CMK (cell line): ENCODE measurements around the gene RESF1.
"Not testable (repeated sequence)": the region's sequence is repeated elsewhere in the genome, so short reads cannot be mapped to it uniquely, and the experiment has no call there.

Experiments used
- DNase-seq: peaks from one replicate; pipeline ENCODE4 v3.0.0-alpha.2; 2010; ENCODE audit warnings: low read depth

The RESF1 gene

GRCh38 chr12:31959161-31959700, at the start of gene RESF1:
Gene RESF1 (plus strand): TSS chr12:31959415. CDS start chr12:31980956, 21,541 bp downstream.
- DNase-seq: peak; percentile 73

DNA sequence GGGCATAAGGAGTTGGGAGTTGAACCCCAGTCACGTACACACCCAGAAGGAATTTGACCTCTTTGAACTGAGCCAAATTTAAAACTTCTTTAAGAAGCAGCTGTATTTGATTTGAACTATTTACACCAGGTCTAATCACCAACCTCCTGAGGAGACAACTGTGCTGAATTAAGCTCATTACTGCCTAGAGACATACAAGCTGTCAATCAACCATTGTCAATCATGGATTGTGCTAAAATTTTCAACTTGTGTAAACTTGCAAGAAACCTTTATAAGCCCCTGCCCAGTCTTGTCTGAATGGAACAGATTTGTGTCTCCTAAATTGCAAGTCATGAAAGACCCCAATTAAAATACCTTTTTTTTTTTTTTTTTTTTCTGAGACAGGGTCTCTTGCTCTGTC, 44.3 kb upstream of the RESF1 start:
- DNase-seq: no peak

- no peak for DNase-seq
Observed at GRCh38 chr12:31915446-31915845, 43.8 kb upstream of the RESF1 start.

DNA sequence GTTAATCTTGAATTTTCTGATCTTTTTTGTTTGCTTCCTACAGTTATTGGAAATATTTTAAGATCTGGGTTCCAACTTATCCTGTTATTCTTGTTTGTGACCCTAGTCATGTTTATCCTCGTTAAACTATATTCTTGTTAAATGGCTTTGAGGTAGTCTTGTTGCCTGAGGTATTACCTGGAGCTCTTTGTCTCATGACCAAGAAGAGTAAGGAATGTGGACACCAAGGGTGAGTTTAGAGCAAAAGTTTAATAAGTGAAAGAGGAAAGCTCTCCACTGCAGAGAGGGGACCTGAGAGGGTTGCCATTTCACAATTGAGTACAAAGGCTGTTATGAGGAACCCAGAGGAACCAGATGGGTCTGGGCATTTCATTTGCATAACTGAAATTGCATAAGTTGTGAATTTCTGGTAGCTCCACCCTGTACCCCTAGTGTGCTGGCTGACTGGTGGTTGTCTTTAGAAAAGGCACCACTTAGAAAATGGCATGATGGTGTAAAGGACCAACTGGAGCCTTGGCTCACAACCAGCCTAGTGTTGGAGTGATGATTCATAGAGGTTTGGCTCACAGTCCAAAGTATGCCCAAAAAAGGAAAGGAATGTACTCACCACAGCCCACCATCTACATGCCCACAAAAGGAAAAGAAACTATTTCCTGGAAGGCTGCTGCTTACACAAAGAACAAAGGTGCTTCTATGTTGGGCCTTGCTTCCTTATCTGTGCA, 36.7 kb upstream of the RESF1 start:
- DNase-seq: no peak

GRCh38 chr12:31923063-31923412, 36.2 kb upstream of the RESF1 start:
- DNase-seq: peak; percentile 17

DNA sequence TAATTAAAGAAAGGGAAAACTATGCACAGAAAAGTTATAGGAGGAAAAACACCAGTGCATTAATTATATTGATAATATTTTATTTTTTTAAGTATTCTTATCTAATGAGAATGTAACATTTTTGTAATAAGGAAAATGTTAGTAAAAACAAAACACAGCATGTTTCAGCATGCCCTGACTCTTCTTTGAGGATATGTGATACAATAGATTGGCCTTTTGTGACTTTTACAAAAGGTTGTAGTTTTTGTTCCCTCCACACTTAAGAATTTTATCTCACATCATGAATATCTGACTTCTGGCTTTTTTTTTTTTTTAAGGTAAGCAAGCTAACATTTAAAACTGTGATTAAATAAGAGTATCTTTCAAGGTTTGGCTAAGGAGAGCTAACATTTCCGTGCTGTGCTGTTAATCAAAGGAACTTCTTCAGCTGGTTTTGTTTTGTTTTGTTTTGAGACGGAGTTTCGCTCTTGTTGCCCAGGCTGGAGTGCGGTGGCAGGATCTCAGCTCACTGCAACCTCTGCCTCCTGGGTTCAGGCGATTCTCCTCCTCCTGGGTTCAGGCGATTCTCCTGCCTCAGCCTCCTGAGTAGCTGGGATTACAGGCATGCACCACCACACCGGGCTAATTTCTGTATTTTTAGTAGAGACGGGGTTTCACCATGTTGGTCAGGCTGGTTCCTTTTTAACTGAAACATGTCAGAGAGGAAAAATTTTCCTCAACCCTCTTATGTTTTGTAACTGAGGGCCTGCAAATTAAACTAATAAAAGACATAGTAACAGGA, 30.8 kb upstream of the RESF1 start:
- no peak for DNase-seq

DNA sequence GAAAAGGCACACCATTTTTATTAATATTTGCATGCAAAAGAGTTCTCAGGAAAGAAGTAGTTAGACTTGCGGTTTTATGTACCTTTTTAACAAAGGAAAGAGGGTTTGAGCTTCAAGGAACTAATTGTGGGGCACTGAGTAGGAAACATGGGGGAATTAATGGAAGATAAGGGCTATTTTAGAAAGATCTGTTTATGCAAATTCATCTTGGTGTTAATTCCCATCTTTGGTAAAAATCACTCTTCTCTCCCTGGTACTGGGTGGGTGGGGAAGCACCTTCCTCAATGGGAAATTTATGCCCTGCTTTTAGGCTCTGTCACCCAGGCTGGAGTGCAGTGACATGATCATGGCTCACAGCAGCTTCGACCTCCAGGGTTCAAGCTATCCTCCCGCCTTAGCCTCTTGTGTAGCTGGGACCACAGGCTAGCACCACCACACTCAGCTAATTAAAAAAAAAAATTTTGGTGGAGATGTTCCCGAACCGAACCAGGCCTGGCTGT, 30.1 kb upstream of the RESF1 start:
- DNase-seq: no peak

GRCh38 chr12:31931796-31932715, 27.2 kb upstream of the RESF1 start:
- no peak for DNase-seq

DNA sequence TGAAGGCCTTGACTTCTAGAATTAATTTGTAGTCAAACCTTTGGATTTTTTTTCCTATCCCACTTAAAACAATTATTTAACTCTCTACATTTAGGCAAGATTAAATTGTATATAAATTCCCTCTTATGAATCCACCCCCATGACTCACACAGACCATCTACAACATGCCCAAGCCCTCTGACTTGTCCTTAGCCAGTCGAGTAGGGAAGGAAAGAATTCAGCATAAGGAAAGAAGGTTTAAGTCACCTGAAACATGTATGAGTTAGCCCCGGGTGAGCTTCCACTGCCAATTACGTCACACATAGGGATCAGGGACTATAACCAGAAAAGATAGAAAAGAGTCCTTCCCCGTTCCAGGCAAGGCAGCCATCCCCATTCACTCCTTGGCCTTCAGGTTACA, 14.9 kb upstream of the RESF1 start:
- DNase-seq: no peak

DNA sequence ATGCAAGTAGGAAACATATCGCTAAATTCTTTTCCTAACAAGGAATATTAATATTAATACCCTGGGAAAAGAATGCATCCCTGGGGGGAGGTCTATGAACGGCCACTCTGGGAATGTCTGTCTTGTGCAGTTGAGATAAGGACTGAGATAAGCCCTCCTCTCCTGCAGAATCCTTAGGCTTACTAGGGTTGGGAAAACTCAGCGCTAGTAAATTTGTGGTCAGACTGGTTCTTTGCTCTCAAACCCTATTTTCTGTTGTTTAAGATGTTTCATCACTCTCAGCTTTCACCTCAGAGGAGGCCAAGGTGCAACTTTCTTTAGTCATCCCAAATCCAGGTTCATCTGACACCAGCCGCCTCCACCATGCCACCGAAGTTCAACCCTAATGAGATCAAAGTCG, 11.2 kb upstream of the RESF1 start:
- no peak for DNase-seq

GRCh38 chr12:31948697-31949359, 10.4 kb upstream of the RESF1 start:
- DNase-seq: not testable (repeated sequence)

- no peak for DNase-seq
Observed at GRCh38 chr12:31950088-31950487, 9.1 kb upstream of the RESF1 start.

- no peak for DNase-seq
Observed at GRCh38 chr12:31950492-31950891, 8.7 kb upstream of the RESF1 start.

DNA sequence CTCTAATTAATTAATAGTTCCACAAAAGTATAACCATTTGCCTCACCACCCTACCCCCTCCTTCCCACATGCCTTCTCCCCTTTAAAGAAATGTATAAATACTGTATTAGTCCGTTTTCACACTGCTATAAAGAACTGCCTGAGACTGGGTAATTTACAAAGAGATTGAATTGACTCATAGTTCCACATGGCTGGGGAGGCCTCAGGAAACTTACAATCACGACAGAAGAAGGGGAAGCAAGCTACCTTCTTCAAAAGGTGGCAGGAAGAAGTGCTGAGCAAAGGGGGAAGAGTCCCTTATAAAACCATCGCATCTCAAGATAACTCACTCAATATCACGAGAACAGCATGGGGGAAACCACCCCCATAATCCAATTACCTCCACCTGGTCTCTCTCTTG, 8.2 kb upstream of the RESF1 start:
- DNase-seq: no peak

DNA sequence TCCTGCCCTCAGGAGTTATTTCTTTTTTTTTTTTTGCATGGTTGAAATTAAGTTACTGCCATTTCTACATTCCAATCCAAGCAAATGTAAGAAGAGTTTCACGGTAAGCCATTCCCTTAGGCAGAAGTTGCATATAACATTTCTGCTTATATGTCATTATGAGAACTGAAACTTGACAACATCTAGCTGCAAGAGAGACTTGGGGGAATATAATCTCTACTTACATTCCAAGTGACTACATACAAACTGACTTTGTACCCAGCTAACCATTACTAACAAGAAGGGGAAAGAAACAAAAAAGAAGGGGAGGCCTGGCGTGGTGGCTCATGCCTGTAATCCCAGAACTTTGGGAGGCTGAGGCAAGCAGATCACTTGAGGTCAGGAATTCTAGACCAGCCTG, 7.3 kb upstream of the RESF1 start:
- no peak for DNase-seq

DNA sequence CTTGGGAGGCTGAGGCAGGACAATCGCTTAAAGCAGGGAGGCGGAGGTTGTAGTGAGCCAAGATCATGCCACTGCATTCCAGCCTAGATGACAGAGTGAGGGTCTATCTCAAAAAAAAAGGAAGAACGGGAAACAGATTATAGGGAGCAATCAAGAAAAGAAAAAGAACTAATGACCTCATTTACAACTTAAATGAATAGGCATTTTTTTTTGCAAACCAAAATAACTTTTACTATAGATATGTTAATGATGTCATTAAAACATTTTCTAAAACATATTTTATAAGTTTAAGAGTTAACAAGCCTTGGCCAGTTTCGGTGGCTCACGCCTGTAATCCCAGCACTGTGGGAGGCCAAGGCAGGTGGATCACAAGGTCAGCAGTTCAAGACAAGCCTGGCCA, 6.8 kb upstream of the RESF1 start:
- DNase-seq: no peak

GRCh38 chr12:31954925-31955858, 4.0 kb upstream of the RESF1 start:
- no peak for DNase-seq

GRCh38 chr12:31958569-31959160, 550 bp upstream of the RESF1 start:
- no peak for DNase-seq

- no peak for DNase-seq
Observed at GRCh38 chr12:31959701-31960391, 631 bp downstream of the RESF1 start.
